Germinal center (tissue), 1 donor: ENCODE data around the gene ERAP2.
A peak's percentile ranks its signal among the peaks of the same experiment; 100 is the strongest.
"Not testable (repeated sequence)": the region's sequence is repeated elsewhere in the genome, so short reads cannot be mapped to it uniquely, and the experiment has no call there.

ENCODE experiments used
- DNase-seq: peaks from one replicate; pipeline ENCODE4 v3.0.0; 2012; ENCODE audit warnings: mixed read lengths, low spot score

The ERAP2 gene

GRCh38 chr5:96896276-96896675, 20.0 kb downstream of the ERAP2 start:
- DNase-seq: peak; percentile 48

GRCh38 chr5:96896806-96897205, 20.5 kb downstream of the ERAP2 start:
- DNase-seq: peak; percentile 78

GRCh38 chr5:96901384-96901783, 25.1 kb downstream of the ERAP2 start:
- DNase-seq: no peak

DNA sequence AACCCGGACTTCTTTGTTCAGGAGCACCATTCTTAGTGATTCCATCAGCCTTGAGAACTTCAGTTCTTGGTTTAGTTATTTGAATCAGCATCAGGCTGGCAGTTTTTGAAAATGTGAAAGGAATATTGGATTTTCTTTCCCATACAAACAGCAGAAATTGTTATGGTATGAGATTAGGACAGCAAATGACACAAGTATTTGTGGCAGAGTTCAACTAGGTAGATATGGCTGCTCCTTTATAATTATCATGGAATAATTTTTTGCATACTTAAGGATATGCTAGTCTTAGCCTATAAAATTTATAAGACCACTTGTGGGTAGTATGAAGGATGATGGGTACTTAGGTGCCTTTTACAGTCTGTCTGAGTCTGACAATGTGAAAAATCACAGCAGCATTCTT, 25.5 kb downstream of the ERAP2 start:
- no peak for DNase-seq

DNA sequence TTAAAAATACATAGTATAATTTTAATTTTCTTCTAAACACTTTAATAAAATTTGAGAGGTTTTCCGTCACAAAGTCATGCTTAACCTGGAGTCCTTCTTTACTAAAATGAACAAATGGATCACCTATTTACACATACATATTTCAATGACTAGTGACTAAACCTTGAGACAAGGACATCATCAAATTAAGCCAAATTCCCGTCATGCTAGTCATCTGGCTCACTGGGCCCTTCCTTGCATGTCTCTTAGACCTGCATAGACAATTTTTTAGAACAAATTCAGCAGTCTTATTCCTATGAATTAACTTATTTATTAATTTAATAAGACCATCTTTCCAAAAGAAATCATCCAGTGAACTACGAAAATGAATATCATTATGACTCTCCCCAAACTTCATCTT, 26.6 kb downstream of the ERAP2 start:
- DNase-seq: no peak

DNA sequence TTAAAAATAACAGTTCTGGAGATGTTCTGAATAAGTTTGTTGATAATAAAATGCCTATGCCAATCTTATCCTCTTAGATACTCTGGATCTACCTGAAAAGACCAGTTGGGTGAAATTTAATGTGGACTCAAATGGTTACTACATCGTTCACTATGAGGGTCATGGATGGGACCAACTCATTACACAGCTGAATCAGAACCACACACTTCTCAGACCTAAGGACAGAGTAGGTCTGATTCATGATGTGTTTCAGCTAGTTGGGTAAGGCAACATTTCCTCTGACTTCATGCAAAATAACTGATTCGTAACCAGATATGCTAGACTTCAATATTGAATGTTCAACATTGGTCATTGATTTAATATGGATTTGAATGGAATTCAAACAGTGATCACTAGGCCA, 27.0 kb downstream of the ERAP2 start:
- no peak for DNase-seq

GRCh38 chr5:96904054-96904931, 28.0 kb downstream of the ERAP2 start:
- DNase-seq: no peak

GRCh38 chr5:96905864-96906263, 29.6 kb downstream of the ERAP2 start:
- no peak for DNase-seq

DNA sequence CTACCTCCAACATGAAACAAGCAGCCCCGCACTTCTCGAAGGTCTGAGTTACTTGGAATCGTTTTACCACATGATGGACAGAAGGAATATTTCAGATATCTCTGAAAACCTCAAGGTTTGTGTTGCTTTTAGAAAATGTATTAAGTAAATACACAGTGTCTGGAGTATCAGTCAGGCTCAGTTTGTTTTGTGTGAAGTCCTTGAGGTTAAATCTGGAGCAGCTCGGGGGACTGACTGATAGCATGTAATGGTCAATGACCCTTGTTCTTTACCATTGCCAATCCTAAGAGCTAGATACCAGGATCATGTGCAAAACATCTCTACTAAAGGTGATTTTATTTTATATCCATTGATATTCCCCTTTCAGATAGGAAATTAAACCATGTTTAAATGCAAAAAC, 32.7 kb downstream of the ERAP2 start:
- DNase-seq: no peak

DNA sequence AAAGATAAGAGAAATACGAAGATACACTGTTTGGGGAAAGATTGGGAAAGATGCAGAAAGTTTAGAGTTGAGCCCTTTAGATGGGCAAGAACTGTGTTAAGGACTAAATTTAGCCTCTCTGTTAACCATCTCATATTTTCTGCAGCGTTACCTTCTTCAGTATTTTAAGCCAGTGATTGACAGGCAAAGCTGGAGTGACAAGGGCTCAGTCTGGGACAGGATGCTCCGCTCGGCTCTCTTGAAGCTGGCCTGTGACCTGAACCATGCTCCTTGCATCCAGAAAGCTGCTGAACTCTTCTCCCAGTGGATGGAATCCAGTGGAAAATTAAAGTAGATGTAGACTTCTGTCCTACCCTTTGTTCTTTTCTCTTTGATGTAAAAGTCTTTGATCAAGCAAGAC, 33.1 kb downstream of the ERAP2 start:
- DNase-seq: no peak

DNA sequence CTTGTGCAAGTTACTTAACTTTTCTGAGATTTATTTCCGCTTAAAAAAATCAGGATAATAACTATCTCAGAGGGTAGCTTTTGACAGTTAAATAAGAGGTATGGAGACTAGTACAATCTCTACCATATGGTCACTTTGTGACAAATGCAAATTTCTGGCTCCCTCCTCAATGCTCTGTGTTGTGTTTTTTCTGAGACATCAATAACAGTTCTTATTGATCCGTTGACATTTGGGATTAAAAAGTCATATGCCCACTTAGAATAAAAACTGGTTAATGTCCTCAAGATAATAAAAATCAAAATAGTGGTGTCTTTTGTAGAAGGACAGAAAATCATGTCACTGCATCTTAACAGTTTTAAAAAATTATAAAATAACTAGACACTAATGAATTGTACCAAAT, 34.8 kb downstream of the ERAP2 start:
- no peak for DNase-seq

DNA sequence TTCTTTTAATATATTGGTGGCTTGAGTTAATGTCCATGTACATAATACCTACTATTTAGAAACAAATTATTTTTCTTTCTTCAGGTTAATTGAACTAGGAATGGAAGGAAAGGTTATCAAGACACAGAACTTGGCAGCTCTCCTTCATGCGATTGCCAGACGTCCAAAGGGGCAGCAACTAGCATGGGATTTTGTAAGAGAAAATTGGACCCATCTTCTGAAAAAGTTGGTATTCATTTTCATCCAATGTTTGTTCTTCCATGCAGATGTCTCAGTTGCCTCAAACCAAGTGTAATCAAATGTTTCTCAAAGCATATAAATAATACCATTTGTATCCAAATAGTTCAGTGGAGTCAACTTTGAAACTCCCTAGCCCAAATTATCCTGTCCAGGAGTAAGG, 36.9 kb downstream of the ERAP2 start:
- no peak for DNase-seq

DNA sequence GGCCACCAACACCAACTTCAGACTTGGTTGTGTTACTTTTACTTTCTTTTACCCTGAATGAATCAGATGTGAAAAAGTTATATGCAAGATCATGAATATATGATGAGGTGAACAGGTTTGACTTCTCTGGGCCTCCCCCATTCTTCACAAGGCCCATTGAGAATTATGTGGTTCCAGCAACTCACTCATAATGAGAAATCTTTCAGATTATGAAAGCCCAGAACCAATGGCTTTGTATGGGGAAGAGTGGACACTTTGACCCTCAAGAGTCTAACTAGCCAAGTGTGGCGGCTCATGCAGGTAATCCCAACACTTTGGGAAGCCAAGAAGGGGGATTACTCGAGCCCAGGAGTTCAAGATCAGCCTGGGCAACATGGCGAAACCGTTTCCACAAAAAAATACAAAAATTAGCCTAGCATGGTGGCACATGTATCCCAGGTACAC, 43.5 kb downstream of the ERAP2 start:
- no peak for DNase-seq

DNA sequence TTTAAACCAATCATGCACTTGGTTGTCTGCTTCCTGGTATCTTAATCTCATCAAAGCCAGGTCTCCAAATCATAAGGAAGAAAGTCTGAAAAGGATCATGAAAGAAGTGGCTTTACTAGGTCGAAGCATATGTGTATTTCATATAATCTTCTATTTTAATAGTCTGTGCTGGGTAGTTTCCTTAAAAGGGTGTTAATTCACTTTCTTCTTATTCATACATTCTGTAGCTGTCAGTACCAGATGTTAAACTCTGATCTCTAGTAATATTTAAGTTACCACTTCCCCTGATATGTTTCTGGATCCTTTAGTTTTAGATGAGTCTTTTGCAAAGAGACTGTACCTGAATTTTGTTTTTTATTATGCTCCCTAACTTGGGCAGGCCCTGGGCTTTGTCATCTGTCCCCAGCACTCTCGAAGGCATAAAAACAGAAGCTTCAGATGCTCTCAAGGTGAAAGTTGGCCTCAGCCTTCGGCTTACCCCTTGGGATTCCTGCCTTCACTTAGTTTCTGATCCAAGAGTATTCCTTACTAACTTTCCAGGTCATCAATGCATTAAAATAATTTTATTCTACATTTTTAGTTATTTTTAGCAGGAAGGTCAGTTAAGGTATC, 44.5 kb downstream of the ERAP2 start:
- DNase-seq: no peak

DNA sequence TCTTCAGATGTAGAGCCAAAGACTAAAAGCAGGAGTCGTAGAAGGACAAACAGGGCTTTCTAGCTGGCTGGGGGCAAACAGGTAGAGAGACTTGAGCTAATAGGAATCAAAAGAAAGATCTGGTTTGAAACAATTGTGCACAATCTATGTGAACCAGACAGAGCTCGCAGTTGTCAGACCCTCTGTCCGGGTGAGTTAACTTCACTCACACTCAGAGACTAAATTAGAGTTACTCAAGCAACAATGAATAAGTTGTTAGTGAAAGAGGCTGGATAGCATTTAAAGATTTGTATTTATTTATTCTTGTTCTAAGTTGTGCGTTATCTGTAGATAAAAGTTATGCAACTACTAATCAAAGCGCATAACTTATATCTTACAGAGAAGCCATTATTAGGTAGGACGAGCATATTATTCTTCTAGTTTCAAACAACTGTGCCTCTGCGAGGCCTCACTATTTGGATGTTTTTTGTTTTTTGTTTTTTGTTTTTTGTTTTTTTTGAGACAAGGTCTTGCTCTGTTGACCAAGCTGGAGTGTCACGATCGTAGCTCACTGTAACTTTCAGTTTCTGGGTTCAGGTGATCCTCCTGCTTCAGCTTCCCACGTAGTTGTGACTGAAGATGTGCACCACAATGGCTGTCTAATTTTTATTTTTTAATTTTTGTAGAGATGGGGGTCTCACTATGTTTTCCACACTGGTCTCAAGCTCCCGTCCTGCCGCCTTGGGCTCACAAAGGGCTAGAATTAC, 46.4 kb downstream of the ERAP2 start:
- DNase-seq: no peak

DNA sequence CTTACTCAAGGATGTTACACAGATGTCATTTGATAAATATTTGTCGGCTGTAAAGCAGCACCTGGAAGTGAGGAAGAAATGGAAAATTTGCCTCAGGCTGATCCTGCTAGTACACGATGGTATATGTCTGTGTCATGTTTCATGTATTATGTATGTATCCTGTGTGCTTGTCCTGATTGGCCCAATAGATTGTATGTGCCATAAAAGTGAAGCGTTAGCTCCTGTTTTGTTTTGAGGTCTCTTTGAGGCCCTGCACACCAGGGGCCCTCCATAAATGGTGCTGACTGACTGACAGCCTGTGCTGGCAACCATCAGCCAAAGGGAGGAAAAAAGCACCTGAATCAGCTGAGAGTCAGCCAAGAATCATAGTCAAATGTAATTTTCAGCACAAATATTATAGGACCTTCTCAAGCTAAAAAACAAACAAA, 47.7 kb downstream of the ERAP2 start:
- no peak for DNase-seq

GRCh38 chr5:96926276-96926675, 50.0 kb downstream of the ERAP2 start:
- no peak for DNase-seq

- no peak for DNase-seq
These were observed 50.7 kb downstream of the ERAP2 start for GRCh38 chr5:96927008-96927407.

DNA sequence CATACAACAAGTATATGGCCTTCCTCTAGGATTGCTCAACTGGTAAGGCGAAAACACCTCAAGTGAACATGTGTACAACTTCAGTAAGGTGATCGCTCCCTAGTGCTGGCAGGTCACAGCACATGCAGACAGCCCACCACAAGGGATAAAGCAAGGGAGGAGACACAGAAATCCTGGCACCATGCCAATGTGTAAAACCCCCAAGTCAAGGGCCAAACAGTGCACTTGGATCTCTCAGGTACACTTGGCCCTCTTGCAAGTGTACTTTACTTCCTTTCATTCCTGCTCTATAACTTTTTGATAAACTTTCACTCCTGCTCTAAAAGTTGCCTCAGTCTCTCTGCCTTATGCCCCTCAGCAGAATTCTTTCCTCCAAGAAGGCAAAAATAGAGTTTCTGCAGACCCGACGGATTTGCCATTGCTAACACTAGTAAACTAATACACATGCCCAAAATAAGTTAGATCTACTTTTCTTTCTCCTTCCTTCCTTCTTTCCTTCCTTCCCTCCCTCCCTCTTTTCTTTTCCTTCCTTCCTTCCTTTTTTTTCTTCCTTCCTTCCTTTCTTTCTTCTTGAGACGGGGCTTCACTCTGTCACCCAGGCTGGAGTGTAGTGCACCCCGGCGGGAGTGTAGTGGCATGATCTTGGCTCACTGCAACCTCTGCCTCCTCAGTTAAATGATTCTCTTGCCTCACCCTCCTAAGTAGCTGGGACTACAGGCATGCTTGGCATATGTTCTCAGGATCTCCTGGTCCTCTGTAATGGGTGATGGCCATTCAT, 52.8 kb downstream of the ERAP2 start:
- DNase-seq: no peak

- DNase-seq: no peak
These were observed 53.8 kb downstream of the ERAP2 start for GRCh38 chr5:96930058-96930457.

- DNase-seq: no peak
These were observed 54.3 kb downstream of the ERAP2 start for GRCh38 chr5:96930589-96930988.

- DNase-seq: not testable (repeated sequence)
These were observed 54.7 kb downstream of the ERAP2 start for GRCh38 chr5:96931037-96931436.
